SJSA1 (cell line): ENCODE results near the gene TAS2R9. TPM values are rescaled to one million over a fixed set of nuclear protein-coding genes. Genes with fewer than 3 reads are reported as not detected.

Experiments
- DNase-seq, 2 experiments: peaks; one replicate each; pipeline ENCODE4 v3.0.0-alpha.2; 2015 to 2020; ENCODE audit warnings: low spot score in 2 of 2, low read depth in 1 of 2
- H3K27ac ChIP-seq: fragments of 250-450 bp; sonication (Bioruptor Pico); 2 replicates; pipeline ENCODE4 v1.5.1; 2020; ENCODE audit warnings: mild to moderate bottlenecking, moderate library complexity
- H3K27me3 ChIP-seq: fragments of 250-450 bp; sonication (Bioruptor Pico); replicated peaks from 2 replicates; pipeline ENCODE4 v1.5.1; 2020; ENCODE audit warnings: mild to moderate bottlenecking, moderate library complexity
- H3K36me3 ChIP-seq: fragments of 250-450 bp; sonication (Bioruptor Pico); 2 replicates; pipeline ENCODE4 v1.5.1; 2020; ENCODE audit warnings: mild to moderate bottlenecking
- H3K4me1 ChIP-seq: fragments of 250-450 bp; sonication (Bioruptor Pico); replicated peaks from 2 replicates; pipeline ENCODE4 v1.6.1; 2021; ENCODE audit warnings: mild to moderate bottlenecking
- H3K4me3 ChIP-seq: fragments of 250-450 bp; sonication (Bioruptor Pico); 2 replicates; pipeline ENCODE4 v1.5.1; 2020; ENCODE audit warnings: mild to moderate bottlenecking
- H3K9me3 ChIP-seq: fragments of 250-450 bp; sonication (Bioruptor Pico); replicated peaks from 2 replicates; pipeline ENCODE4 v1.5.1; 2020; ENCODE audit warnings: mild to moderate bottlenecking
- total RNA-seq: library from RNA; depleted of rRNA; stranded (reverse); fragments of >200 nt; shearing (Covaris generic); gene quantifications from 2 replicates; pipeline ENCODE4 v1.2.3, GENCODE V29; 2014; rRNA removed

TAS2R9 gene
- not detected in 2 replicates for total RNA-seq

GRCh38 chr12:10810068-10810467, at the start of gene TAS2R9:
TAS2R9 (minus strand) TSS chr12:10810168; CDS start chr12:10810075, 93 bp downstream.
- Histone ChIP-seq H3K9me3 (no peaks in the 10 kb centered on the region), H3K36me3 (no peaks in the 10 kb centered on the region), H3K27me3 (no peaks in the 10 kb centered on the region; the same call in 1 of the 2 replicates), H3K4me1 (no peaks in the 10 kb centered on the region), H3K4me3 (no peak within 1 kb of the TSS), H3K27ac (no peak within 1 kb of the TSS)
- no peak for DNase-seq

GRCh38 chr12:10855807-10856206, 45.8 kb upstream of the TAS2R9 start:
- H3K9me3 ChIP-seq = peaks cover 2% of the 10 kb centered on the region; the same call in 1 of the 2 replicates
- H3K36me3 ChIP-seq = 0 out of 2 replicates have a peak, but pooled peaks cover 3% of the 10 kb centered on the region
- no peaks in the 10 kb centered on the region for H3K4me1 ChIP-seq
- DNase-seq = no peak
- H3K27me3 ChIP-seq = no peaks in the 10 kb centered on the region
- H3K27ac ChIP-seq = no peak overlapping the region
- no peak overlapping the region for H3K4me3 ChIP-seq

GRCh38 chr12:10853776-10854175, 43.8 kb upstream of the TAS2R9 start:
- Histone ChIP-seq H3K4me1 (no peaks in the 10 kb centered on the region), H3K27me3 (no peaks in the 10 kb centered on the region)
- no peak for DNase-seq

GRCh38 chr12:10851243-10851858, 41.4 kb upstream of the TAS2R9 start:
- DNase-seq = no peak
- 0 out of 2 replicates have a peak, but pooled peaks cover 11% of the 10 kb centered on the region for H3K36me3 ChIP-seq
- no peaks in the 10 kb centered on the region; the same call in 1 of the 2 replicates for H3K9me3 ChIP-seq
- H3K27ac ChIP-seq = no peak overlapping the region
- H3K27me3 ChIP-seq = no peaks in the 10 kb centered on the region
- H3K4me1 ChIP-seq = no peaks in the 10 kb centered on the region
- H3K4me3 ChIP-seq = no peak overlapping the region

More at GRCh38 chr12:10853776-10854175, 43.8 kb upstream of the TAS2R9 start:
- Histone ChIP-seq H3K4me3 (no peak overlapping the region), H3K36me3 (0 out of 2 replicates have a peak, but pooled peaks cover 6% of the 10 kb centered on the region), H3K9me3 (peaks cover 2% of the 10 kb centered on the region; the same call in 1 of the 2 replicates), H3K27ac (no peak overlapping the region)

- Histone ChIP-seq H3K4me1 (no peaks in the 10 kb centered on the region), H3K27ac (no peak within 1 kb of the TSS), H3K4me3 (no peak within 1 kb of the TSS), H3K36me3 (0 out of 2 replicates have a peak, but pooled peaks cover 8% of the 10 kb centered on the region), H3K9me3 (no peaks in the 10 kb centered on the region), H3K27me3 (no peaks in the 10 kb centered on the region)
- no peak for DNase-seq
These were observed 39.5 kb upstream of the TAS2R9 start, which contains the start of gene PRR4 for GRCh38 chr12:10849425-10849878. PRR4 (minus strand) TSS chr12:10849475; CDS start chr12:10849437, 38 bp downstream.

- no peak overlapping the region for H3K4me3 ChIP-seq
- 0 out of 2 replicates have a peak, but pooled peaks cover 8% of the 10 kb centered on the region for H3K36me3 ChIP-seq
- H3K27me3 ChIP-seq = no peaks in the 10 kb centered on the region
- no peaks in the 10 kb centered on the region for H3K9me3 ChIP-seq
- no peak for DNase-seq
- no peak overlapping the region for H3K27ac ChIP-seq
- no peaks in the 10 kb centered on the region for H3K4me1 ChIP-seq
These were observed 37.8 kb upstream of the TAS2R9 start for GRCh38 chr12:10847744-10848143.

GRCh38 chr12:10842862-10843261, 32.9 kb upstream of the TAS2R9 start:
- Histone ChIP-seq H3K4me3 (no peak overlapping the region), H3K4me1 (no peaks in the 10 kb centered on the region), H3K9me3 (no peaks in the 10 kb centered on the region), H3K27me3 (no peaks in the 10 kb centered on the region), H3K27ac (no peak overlapping the region), H3K36me3 (0 out of 2 replicates have a peak, but pooled peaks cover 4% of the 10 kb centered on the region)
- DNase-seq = no peak

GRCh38 chr12:10838461-10838860, 28.5 kb upstream of the TAS2R9 start:
- H3K9me3 ChIP-seq = no peaks in the 10 kb centered on the region
- no peak for DNase-seq
- no peaks in the 10 kb centered on the region for H3K27me3 ChIP-seq
- no peak overlapping the region for H3K27ac ChIP-seq
- H3K4me3 ChIP-seq = no peak overlapping the region
- H3K4me1 ChIP-seq = no peaks in the 10 kb centered on the region
- H3K36me3 ChIP-seq = no peaks in the 10 kb centered on the region

- Histone ChIP-seq H3K9me3 (no peaks in the 10 kb centered on the region), H3K4me1 (no peaks in the 10 kb centered on the region), H3K27ac (no peak overlapping the region), H3K36me3 (no peaks in the 10 kb centered on the region), H3K27me3 (no peaks in the 10 kb centered on the region), H3K4me3 (no peak overlapping the region)
- DNase-seq = no peak
These were observed 20.0 kb upstream of the TAS2R9 start for GRCh38 chr12:10829994-10830393.

GRCh38 chr12:10826258-10826657, 16.3 kb upstream of the TAS2R9 start, which contains the start of gene TAS2R10:
TAS2R10 (minus strand) TSS chr12:10826358; CDS start chr12:10826269, 89 bp downstream.
- Histone ChIP-seq H3K27me3 (no peaks in the 10 kb centered on the region), H3K4me1 (no peaks in the 10 kb centered on the region), H3K4me3 (no peak within 1 kb of the TSS), H3K36me3 (no peaks in the 10 kb centered on the region), H3K27ac (no peak within 1 kb of the TSS), H3K9me3 (no peaks in the 10 kb centered on the region)
- DNase-seq = no peak

- Histone ChIP-seq H3K27ac (no peak overlapping the region), H3K4me3 (no peak overlapping the region), H3K9me3 (no peaks in the 10 kb centered on the region), H3K4me1 (no peaks in the 10 kb centered on the region), H3K36me3 (no peaks in the 10 kb centered on the region), H3K27me3 (no peaks in the 10 kb centered on the region)
- no peak for DNase-seq
These were observed 15.0 kb upstream of the TAS2R9 start for GRCh38 chr12:10824957-10825356.

- Histone ChIP-seq H3K36me3 (no peaks in the 10 kb centered on the region), H3K9me3 (no peaks in the 10 kb centered on the region), H3K4me3 (no peak overlapping the region), H3K4me1 (no peaks in the 10 kb centered on the region), H3K27me3 (no peaks in the 10 kb centered on the region; the same call in 1 of the 2 replicates), H3K27ac (no peak overlapping the region)
- DNase-seq = no peak
These were observed 2.0 kb upstream of the TAS2R9 start for GRCh38 chr12:10811883-10812536.

GRCh38 chr12:10807186-10807585, 2.8 kb downstream of the TAS2R9 start, which contains the start of gene TAS2R8:
TAS2R8 (minus strand) TSS chr12:10807286; CDS start chr12:10806980, 306 bp downstream.
- no peak for DNase-seq
- H3K27me3 ChIP-seq = no peaks in the 10 kb centered on the region; the same call in 1 of the 2 replicates
- no peaks in the 10 kb centered on the region for H3K36me3 ChIP-seq
- H3K4me1 ChIP-seq = no peaks in the 10 kb centered on the region
- no peak within 1 kb of the TSS for H3K27ac ChIP-seq
- H3K9me3 ChIP-seq = no peaks in the 10 kb centered on the region
- H3K4me3 ChIP-seq = no peak within 1 kb of the TSS

- no peak within 1 kb of the TSS for H3K27ac ChIP-seq
- H3K9me3 ChIP-seq = no peaks in the 10 kb centered on the region
- peaks cover 8% of the 10 kb centered on the region for H3K27me3 ChIP-seq
- no peaks in the 10 kb centered on the region for H3K36me3 ChIP-seq
- H3K4me3 ChIP-seq = no peak within 1 kb of the TSS
- no peak for DNase-seq
- no peaks in the 10 kb centered on the region for H3K4me1 ChIP-seq
These were observed 7.4 kb downstream of the TAS2R9 start, which contains the start of gene TAS2R7 for GRCh38 chr12:10802587-10802986. TAS2R7 (minus strand) TSS chr12:10802627; CDS start chr12:10802570, 57 bp downstream.
